HepG2 (cell line): ENCODE data around the gene EFS. TPM values are rescaled to one million over a fixed set of nuclear protein-coding genes. Genes with fewer than 3 reads are reported as not detected.

Experiments
- CBFB ChIP-seq: sonication (generic); formaldehyde crosslinking; IDR thresholded peaks from 2 replicates; pipeline ENCODE4 v1.4.0; 2020; ENCODE audit warnings: missing genetic modification reagents
- ELF1 ChIP-seq: sonication (generic); formaldehyde crosslinking; IDR thresholded peaks from 2 replicates; pipeline ENCODE4 v1.4.0; 2020; ENCODE audit warnings: missing genetic modification reagents
- ERF ChIP-seq: IDR thresholded peaks from 2 replicates; pipeline ENCODE4 v1.6.1; 2018; ENCODE audit warnings: missing biosample characterization, missing genetic modification reagents
- FOXJ3 ChIP-seq: sonication (generic); formaldehyde crosslinking; IDR thresholded peaks from 2 replicates; pipeline ENCODE4 v1.4.0; 2020; ENCODE audit warnings: missing genetic modification reagents, mild to moderate bottlenecking, borderline replicate concordance
- NFE2L2 ChIP-seq: fragments of 150-350 bp; IDR thresholded peaks from 2 replicates; pipeline ENCODE4 v1.6.1; 2014; ENCODE audit warnings: low read length
- RCOR2 ChIP-seq: IDR thresholded peaks from 2 replicates; pipeline ENCODE4 v1.6.1; 2016; ENCODE audit warnings: missing biosample characterization, missing genetic modification reagents
- REL ChIP-seq: sonication (generic); formaldehyde crosslinking; conservative IDR thresholded peaks from 2 replicates; pipeline ENCODE4 v1.8.0; 2022; ENCODE audit warnings: mild to moderate bottlenecking, missing genetic modification reagents, moderate library complexity
- TCF12 ChIP-seq, 2 experiments: fragments of 450-650 bp in 1 of 2; sonication (generic) in 1 of 2; formaldehyde crosslinking in 1 of 2; IDR thresholded peaks; 2 replicates each; pipeline versions ENCODE4 v1.6.1 to v1.8.0; 2017 to 2022; ENCODE audit warnings: antibody characterized with exemption in 1 of 2, mild to moderate bottlenecking in 1 of 2, missing genetic modification reagents in 1 of 2, moderate library complexity in 1 of 2
- ZNF180 ChIP-seq: sonication (generic); formaldehyde crosslinking; IDR thresholded peaks from 2 replicates; pipeline ENCODE4 v1.4.0; 2020; ENCODE audit warnings: low read depth, missing genetic modification reagents, borderline replicate concordance
- ZNF616 ChIP-seq: sonication (generic); formaldehyde crosslinking; IDR thresholded peaks from 2 replicates; pipeline ENCODE4 v1.5.0; 2020; ENCODE audit warnings: low read depth, mild to moderate bottlenecking, missing genetic modification reagents
- ZNF660 ChIP-seq: sonication (generic); formaldehyde crosslinking; IDR thresholded peaks from 2 replicates; pipeline ENCODE4 v1.5.1; 2020; ENCODE audit warnings: mild to moderate bottlenecking, low read depth, missing genetic modification reagents, borderline replicate concordance
- polyA plus RNA-seq, 8 experiments: library from polyadenylated mRNA; depleted of rRNA in 3 of 8; stranded (reverse) in 7 of 8; unstranded in 1 of 8; fragments of >200 nt; fragmentation: Illumina TruSeq in 4 of 8; extraction: Trizol in 4 of 8; gene quantifications; 2 replicates each; pipeline versions ENCODE4 v1.2.1 to v1.2.3, GENCODE V29; 2011 to 2016; ENCODE audit warnings: low read depth in 4 of 8, missing spikeins in 1 of 8, mixed read lengths in 1 of 8; ENCODE audit not compliant: insufficient read depth in 1 of 8
- total RNA-seq, 5 experiments: library from RNA; depleted of rRNA; stranded (reverse); fragments of >200 nt; fragmentation: Illumina TruSeq; extraction: Trizol; gene quantifications; 2 replicates each; pipeline ENCODE4 v1.2.3, GENCODE V29; 2016; ENCODE audit warnings: low read depth in 1 of 5
- TF ChIP-seq, protein P1 (sequence below): sonication (generic); formaldehyde crosslinking; conservative IDR thresholded peaks from 2 replicates; pipeline ENCODE4 v1.4.0; 2020; ENCODE audit warnings: mild to moderate bottlenecking, missing genetic modification reagents, moderate library complexity
- TF ChIP-seq, protein P2 (sequence below): sonication (generic); formaldehyde crosslinking; conservative IDR thresholded peaks from 2 replicates; pipeline ENCODE4 v1.8.0; 2022; ENCODE audit warnings: low read depth, missing genetic modification reagents
- TF ChIP-seq, protein P3 (sequence below): sonication (generic); formaldehyde crosslinking; IDR thresholded peaks from 2 replicates; pipeline ENCODE4 v1.4.0; 2020; ENCODE audit warnings: missing genetic modification reagents
- TF ChIP-seq, protein P4 (sequence below): sonication (generic); formaldehyde crosslinking; IDR thresholded peaks from 2 replicates; pipeline ENCODE4 v1.4.0; 2020; ENCODE audit warnings: missing genetic modification reagents
- TF ChIP-seq, protein P5 (sequence below): sonication (generic); formaldehyde crosslinking; IDR thresholded peaks from 2 replicates; pipeline ENCODE4 v1.4.0; 2020; ENCODE audit warnings: missing genetic modification reagents

The EFS gene
- total and polyA plus RNA-seq, 2 of the 13 experiments (the other 11 are each of a cell fraction or from before 2014, with no cell fraction given): not detected

DNA sequence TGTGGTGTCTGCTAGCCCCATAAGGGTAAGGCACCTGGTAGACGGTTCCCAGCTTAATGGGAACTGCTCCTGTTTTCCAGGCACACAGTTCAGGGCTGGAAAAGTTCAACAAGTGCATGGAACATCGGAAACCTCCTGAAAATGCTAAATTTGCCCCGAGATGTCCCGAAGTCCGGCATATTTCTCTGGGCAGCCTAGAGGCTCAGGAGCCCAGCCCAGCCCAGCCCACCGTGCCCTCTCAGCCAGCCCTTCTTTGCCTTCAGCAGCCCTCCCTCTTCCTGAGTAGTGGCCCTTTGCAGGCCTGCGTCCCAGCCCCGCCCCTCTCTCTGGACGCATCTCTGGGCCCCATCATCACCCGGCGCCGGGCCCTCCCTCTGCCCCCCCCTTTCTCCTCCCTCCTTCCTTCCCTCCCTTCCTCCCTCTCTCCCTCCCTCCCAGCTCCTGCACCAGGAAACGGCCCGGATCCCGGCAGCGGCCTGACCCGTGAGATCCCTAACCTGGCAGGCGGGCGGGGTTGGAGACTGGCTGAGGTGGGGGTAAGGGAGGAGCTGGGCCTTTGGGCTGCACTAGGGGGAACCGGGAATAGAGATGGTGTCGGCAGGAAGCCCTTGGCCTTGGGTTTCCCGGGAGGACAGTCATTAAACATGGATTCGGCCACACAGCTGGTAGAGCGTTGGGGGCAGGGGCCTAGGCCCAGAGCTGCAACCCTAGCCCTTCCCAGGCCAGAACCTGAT is 58.4 kb downstream of the EFS start, which contains the start of gene BCL2L2 (continued):
- TF ChIP-seq, protein P1, sequence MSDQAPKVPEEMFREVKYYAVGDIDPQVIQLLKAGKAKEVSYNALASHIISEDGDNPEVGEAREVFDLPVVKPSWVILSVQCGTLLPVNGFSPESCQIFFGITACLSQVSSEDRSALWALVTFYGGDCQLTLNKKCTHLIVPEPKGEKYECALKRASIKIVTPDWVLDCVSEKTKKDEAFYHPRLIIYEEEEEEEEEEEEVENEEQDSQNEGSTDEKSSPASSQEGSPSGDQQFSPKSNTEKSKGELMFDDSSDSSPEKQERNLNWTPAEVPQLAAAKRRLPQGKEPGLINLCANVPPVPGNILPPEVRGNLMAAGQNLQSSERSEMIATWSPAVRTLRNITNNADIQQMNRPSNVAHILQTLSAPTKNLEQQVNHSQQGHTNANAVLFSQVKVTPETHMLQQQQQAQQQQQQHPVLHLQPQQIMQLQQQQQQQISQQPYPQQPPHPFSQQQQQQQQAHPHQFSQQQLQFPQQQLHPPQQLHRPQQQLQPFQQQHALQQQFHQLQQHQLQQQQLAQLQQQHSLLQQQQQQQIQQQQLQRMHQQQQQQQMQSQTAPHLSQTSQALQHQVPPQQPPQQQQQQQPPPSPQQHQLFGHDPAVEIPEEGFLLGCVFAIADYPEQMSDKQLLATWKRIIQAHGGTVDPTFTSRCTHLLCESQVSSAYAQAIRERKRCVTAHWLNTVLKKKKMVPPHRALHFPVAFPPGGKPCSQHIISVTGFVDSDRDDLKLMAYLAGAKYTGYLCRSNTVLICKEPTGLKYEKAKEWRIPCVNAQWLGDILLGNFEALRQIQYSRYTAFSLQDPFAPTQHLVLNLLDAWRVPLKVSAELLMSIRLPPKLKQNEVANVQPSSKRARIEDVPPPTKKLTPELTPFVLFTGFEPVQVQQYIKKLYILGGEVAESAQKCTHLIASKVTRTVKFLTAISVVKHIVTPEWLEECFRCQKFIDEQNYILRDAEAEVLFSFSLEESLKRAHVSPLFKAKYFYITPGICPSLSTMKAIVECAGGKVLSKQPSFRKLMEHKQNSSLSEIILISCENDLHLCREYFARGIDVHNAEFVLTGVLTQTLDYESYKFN (CRISPR knock-in tag): peak; percentile 95
- TF ChIP-seq RCOR2 (CRISPR knock-in tag) (peak; percentile 60; the same call in 1 of the 2 replicates), FOXJ3 (CRISPR knock-in tag) (peak; percentile 66; the same call in 1 of the 2 replicates), CBFB (CRISPR knock-in tag) (peak; percentile 90), TCF12 (IDR thresholded peaks at IDR 0.05) (no peak), TCF12 (CRISPR knock-in tag; IDR thresholded peaks at IDR 0.05) (peak; percentile 89; the same call in 1 of the 2 replicates), ELF1 (CRISPR knock-in tag) (peak; percentile 93), ZNF616 (CRISPR knock-in tag) (peak; percentile 58; the same call in 1 of the 2 replicates), REL (no peak), ZNF660 (CRISPR knock-in tag) (peak; percentile 73; the same call in 1 of the 2 replicates), NFE2L2 (peak; percentile 13; the same call in 1 of the 2 replicates), ERF (peak; percentile 98), ZNF180 (no peak)
- TF ChIP-seq, protein P2, sequence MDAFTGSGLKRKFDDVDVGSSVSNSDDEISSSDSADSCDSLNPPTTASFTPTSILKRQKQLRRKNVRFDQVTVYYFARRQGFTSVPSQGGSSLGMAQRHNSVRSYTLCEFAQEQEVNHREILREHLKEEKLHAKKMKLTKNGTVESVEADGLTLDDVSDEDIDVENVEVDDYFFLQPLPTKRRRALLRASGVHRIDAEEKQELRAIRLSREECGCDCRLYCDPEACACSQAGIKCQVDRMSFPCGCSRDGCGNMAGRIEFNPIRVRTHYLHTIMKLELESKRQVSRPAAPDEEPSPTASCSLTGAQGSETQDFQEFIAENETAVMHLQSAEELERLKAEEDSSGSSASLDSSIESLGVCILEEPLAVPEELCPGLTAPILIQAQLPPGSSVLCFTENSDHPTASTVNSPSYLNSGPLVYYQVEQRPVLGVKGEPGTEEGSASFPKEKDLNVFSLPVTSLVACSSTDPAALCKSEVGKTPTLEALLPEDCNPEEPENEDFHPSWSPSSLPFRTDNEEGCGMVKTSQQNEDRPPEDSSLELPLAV (CRISPR knock-in tag): no peak
- TF ChIP-seq, protein P3, sequence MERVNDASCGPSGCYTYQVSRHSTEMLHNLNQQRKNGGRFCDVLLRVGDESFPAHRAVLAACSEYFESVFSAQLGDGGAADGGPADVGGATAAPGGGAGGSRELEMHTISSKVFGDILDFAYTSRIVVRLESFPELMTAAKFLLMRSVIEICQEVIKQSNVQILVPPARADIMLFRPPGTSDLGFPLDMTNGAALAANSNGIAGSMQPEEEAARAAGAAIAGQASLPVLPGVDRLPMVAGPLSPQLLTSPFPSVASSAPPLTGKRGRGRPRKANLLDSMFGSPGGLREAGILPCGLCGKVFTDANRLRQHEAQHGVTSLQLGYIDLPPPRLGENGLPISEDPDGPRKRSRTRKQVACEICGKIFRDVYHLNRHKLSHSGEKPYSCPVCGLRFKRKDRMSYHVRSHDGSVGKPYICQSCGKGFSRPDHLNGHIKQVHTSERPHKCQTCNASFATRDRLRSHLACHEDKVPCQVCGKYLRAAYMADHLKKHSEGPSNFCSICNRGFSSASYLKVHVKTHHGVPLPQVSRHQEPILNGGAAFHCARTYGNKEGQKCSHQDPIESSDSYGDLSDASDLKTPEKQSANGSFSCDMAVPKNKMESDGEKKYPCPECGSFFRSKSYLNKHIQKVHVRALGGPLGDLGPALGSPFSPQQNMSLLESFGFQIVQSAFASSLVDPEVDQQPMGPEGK (CRISPR knock-in tag): peak; percentile 96
- TF ChIP-seq, protein P4, sequence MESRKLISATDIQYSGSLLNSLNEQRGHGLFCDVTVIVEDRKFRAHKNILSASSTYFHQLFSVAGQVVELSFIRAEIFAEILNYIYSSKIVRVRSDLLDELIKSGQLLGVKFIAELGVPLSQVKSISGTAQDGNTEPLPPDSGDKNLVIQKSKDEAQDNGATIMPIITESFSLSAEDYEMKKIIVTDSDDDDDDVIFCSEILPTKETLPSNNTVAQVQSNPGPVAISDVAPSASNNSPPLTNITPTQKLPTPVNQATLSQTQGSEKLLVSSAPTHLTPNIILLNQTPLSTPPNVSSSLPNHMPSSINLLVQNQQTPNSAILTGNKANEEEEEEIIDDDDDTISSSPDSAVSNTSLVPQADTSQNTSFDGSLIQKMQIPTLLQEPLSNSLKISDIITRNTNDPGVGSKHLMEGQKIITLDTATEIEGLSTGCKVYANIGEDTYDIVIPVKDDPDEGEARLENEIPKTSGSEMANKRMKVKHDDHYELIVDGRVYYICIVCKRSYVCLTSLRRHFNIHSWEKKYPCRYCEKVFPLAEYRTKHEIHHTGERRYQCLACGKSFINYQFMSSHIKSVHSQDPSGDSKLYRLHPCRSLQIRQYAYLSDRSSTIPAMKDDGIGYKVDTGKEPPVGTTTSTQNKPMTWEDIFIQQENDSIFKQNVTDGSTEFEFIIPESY (CRISPR knock-in tag): peak; percentile 40; the same call in 1 of the 2 replicates
- TF ChIP-seq, protein P5, sequence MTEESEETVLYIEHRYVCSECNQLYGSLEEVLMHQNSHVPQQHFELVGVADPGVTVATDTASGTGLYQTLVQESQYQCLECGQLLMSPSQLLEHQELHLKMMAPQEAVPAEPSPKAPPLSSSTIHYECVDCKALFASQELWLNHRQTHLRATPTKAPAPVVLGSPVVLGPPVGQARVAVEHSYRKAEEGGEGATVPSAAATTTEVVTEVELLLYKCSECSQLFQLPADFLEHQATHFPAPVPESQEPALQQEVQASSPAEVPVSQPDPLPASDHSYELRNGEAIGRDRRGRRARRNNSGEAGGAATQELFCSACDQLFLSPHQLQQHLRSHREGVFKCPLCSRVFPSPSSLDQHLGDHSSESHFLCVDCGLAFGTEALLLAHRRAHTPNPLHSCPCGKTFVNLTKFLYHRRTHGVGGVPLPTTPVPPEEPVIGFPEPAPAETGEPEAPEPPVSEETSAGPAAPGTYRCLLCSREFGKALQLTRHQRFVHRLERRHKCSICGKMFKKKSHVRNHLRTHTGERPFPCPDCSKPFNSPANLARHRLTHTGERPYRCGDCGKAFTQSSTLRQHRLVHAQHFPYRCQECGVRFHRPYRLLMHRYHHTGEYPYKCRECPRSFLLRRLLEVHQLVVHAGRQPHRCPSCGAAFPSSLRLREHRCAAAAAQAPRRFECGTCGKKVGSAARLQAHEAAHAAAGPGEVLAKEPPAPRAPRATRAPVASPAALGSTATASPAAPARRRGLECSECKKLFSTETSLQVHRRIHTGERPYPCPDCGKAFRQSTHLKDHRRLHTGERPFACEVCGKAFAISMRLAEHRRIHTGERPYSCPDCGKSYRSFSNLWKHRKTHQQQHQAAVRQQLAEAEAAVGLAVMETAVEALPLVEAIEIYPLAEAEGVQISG (CRISPR knock-in tag): peak; percentile 91
